Medulla oblongata (tissue), 1 donor: Measurements from ENCODE around the gene C14orf119.

Experiments
- DNase-seq: peaks from one replicate; pipeline ENCODE4 v3.0.0-alpha.2; 2015; ENCODE audit errors: extremely low spot score

The C14orf119 gene

DNA sequence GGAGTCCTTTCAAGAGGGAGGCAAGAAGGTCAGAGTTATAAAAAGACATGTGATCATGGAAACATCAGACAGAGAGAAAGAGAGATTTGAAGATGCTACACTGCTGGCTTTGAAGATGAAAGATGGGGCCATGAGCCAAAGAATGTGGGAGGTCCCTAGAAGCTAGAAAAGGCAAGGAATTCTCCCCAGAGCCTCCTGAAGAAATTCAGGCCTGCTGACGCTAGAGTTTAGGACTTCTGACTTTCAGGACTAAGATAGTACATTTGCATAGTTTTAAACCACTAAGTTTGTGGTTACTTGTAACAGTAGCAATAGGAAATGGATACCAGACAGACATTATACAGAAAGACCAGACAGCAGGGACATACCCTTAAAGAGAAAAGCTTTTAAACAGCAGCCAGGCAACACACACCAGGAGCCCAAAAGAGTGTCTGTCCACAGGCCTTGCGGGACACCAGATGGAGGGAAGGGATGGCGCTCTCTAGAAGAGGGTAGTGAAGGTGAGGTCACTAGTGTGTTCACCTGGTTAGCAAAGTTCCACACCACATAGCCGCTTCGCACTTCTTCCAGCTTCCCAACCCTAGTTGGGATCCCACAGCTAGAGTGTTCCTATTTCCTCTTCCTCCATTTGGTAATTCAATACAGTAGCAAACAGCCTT, 53.4 kb downstream of the C14orf119 start:
- no peak for DNase-seq

GRCh38 chr14:23149745-23150144, 54.4 kb downstream of the C14orf119 start:
- no peak for DNase-seq
